AG10803 (cell line): ENCODE data around the gene DOCK4.

Experiments
- DNase-seq: peaks from one replicate; pipeline ENCODE4 v3.0.0; 2010; ENCODE audit warnings: low read depth
- H3K4me3 ChIP-seq: 2 replicates; pipeline ENCODE4 v1.5.1; 2011; ENCODE audit warnings: mild to moderate bottlenecking, low read length, control low read depth
- TF ChIP-seq, protein P1 (sequence below): conservative IDR thresholded peaks from 2 replicates; pipeline ENCODE4 v1.5.1; 2011; ENCODE audit warnings: mild to moderate bottlenecking, low read length, control low read depth, inconsistent platforms

The DOCK4 gene

DNA sequence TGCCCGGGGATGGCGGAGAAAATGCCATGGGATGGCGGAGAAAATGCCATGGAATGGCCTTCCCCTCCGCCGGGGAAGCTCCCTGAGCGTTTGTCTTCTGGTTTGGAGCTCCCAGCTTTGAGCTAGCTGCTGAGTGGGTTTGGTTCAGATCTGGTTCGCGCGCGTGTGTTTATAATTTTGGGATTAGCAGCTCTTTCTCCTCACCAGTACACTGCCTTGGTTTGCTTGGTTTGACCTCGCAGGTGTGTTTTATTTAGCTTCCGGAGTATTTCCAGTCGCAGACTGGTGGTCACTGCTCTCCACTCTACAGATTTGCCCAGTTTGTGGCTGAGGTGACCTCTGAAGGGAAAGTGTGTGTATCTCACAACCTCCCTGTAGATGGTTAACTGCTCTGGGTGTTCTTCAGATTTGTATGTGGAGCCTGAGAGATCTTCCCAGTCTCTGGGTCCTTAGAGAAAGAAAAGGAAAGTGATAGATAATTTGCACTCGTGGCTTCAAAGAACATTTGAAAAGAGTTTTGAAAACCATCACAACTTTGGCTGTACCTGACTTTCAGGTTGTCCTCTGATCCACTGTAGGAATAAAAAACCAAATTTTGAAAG is 893 bp upstream of the DOCK4 start:
- peak overlapping the region; percentile 94 for H3K4me3 ChIP-seq
- DNase-seq, result peak; percentile 4
- TF ChIP-seq, protein P1, sequence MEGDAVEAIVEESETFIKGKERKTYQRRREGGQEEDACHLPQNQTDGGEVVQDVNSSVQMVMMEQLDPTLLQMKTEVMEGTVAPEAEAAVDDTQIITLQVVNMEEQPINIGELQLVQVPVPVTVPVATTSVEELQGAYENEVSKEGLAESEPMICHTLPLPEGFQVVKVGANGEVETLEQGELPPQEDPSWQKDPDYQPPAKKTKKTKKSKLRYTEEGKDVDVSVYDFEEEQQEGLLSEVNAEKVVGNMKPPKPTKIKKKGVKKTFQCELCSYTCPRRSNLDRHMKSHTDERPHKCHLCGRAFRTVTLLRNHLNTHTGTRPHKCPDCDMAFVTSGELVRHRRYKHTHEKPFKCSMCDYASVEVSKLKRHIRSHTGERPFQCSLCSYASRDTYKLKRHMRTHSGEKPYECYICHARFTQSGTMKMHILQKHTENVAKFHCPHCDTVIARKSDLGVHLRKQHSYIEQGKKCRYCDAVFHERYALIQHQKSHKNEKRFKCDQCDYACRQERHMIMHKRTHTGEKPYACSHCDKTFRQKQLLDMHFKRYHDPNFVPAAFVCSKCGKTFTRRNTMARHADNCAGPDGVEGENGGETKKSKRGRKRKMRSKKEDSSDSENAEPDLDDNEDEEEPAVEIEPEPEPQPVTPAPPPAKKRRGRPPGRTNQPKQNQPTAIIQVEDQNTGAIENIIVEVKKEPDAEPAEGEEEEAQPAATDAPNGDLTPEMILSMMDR, result no peak

DNA sequence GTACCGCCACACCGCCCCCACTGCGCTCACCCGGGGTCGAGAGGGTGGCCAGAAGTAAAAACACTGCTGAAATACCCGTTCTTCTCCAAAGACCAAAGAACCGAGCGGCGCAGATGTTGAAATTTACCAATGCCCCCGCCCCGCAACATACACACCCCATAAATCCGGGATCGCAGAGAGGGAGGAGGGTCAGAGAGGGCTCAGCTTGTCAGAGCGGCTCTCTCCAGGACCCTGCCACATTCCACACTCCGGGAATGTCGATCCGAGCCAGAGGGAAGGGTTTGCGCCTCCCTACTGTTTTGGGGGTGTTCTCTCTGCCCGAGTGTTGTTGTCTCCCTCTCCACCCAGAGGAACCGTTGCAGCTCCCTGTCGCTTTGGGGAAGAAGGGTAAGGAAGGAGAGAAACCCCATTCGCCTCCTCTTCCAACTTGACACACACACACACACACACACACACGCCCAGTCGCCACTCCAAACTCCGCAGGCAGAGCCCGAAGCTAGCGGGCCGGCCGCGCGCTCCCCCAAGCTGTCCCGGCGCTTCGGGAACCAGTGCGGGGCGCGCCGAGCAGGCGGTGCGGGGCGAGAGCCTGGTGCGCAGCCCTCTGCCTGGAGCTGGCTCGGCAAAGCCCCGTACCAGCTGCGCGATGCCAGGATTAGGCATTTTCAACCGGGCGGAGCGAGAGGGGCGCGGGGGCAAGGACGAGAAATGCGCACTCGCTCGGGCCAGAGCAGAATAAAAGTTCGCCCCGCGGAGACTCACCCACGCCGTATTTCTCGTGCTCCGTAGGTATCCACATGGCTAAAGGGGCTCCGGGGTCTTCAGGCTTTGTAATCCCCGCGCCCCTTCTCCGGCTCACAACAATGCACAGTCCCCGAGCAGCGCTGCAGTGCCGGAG is 609 bp downstream of the DOCK4 start:
- peak overlapping the region; percentile 73 for H3K4me3 ChIP-seq
- TF ChIP-seq, protein P1, result no peak
- peak; percentile 67 for DNase-seq

DNA sequence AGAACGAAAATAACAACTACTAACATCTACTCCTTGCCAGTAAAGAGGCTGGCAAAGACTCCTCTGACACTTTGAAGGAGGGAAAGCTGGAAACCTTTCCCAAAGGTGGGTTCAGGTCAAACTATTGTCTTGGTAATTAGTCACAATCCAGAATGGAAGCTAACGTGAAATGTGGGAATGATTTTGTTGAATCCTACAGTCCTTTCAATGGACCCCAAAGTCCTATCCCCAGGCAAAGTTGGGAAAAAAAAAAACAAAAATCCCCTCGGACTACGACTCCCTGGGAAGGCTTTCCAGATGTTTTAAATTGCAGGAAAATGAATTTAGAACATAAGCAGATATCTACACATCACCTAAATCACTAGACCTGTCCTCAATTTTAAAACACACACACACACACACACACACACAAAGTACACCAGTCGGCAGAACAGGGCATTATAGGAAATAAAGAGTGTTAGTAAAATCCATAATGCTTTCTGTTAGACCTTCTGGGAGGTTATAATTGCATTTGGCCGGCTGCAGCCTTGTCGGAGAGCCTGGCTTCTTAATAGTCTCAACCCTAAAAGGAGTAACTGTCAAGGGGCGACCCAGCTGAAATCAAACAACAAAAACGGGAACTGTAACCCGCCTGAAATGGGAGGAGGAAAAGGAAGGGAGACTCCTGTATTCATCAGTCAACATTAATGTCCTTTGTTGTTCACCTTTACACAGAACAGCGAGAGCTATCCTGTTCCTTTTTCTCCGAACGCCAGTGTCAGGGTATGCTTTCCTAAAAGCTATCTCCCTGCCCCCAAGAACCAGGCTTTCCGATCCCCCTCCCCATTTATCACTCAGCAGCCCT is 1.5 kb downstream of the DOCK4 start:
- TF ChIP-seq, protein P1, result no peak
- DNase-seq, result peak; percentile 1
- peak overlapping the region; percentile 73 for H3K4me3 ChIP-seq

DNA sequence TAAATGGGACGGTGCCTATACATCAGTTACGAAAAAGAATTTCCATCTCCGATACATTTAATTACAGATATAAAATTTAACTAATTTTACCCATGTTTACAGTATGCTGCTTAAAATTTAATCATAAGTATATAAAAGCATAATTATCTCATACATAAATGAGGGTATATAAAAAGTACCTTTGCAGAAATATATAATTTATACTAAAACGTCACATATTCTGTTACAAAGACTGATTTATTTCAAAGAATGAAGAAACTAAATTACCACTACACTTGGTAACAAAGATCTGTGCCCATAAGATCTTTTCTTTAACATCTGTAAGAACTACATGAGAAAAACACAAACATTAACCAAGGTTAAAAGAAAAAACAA is 2.8 kb downstream of the DOCK4 start:
- no peak overlapping the region for H3K4me3 ChIP-seq
- TF ChIP-seq, protein P1, result no peak

DNA sequence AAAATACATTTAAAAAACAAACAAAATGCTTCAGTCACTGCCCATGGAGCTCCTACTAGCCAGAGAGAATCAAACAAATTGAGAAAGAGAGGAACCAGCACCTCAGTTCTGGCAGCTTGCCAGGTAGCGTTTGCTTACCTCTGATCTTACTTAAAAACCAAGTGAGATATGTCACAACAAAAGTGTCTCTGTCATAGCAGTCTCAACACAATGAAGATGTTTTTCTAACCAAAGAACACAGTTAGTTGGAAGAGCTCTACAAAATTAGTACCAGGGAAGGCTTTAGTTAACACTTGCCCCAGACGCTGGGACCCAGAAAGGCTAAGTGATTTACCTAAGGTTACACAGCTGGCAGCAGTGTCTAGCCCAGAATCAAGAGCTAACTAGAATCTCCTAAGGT is 3.4 kb downstream of the DOCK4 start:
- DNase-seq, result no peak
- TF ChIP-seq, protein P1, result no peak
- H3K4me3 ChIP-seq, result no peak overlapping the region

More for the DNA sequence above, 2.8 kb downstream of the DOCK4 start:
- DNase-seq, result no peak

DNA sequence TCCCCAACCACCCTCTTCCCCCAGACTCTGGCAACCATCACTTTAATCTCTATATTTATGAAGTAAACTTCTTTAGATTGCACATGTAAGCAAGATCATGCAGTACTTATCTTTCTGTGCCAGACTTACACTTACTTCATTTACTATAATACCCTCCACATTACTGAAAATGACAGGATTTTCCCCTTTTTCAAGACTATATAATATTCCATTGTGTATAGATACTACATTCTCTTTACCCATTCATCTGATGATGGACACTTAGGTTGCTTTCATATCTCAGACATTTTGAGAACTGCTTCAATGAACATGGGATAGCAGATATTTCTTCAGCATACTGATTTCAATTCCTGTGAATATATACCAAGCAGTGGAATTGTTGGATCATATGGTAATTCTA is 4.4 kb downstream of the DOCK4 start:
- TF ChIP-seq, protein P1, result no peak
- H3K4me3 ChIP-seq, result no peak overlapping the region

More for the DNA sequence above, 4.4 kb downstream of the DOCK4 start:
- DNase-seq, result no peak
